BJ (cell line): ENCODE results near the gene TPD52L1. TPM values are rescaled to one million over a fixed set of nuclear protein-coding genes. Genes with fewer than 3 reads are reported as not detected.

Experiments
- CTCF ChIA-PET: fragments of 350-600 bp; formaldehyde crosslinking; extraction: SDS; loops from one replicate; lab custom pipeline; 2021; ENCODE audit warnings: antibody characterized with exemption, inconsistent platforms; lab: Yijun Ruan, JAX
- POLR2A ChIA-PET: fragments of 300-600 bp; sonication (Branson Sonifier 250); formaldehyde crosslinking; extraction: SDS; loops from one replicate; lab custom pipeline; 2021; ENCODE audit warnings: antibody characterized with exemption; lab: Charles Lee
- DNase-seq: peaks from one replicate; pipeline ENCODE4 v3.0.0-alpha.2; 2011; ENCODE audit warnings: low read depth
- H3K27me3 ChIP-seq: 2 replicates; pipeline ENCODE4 v1.6.0; 2011; ENCODE audit warnings: low read length; ENCODE audit not compliant: control insufficient read depth, insufficient read depth
- H3K36me3 ChIP-seq: 2 replicates; pipeline ENCODE4 v1.5.1; 2011; ENCODE audit warnings: low read length; ENCODE audit not compliant: control insufficient read depth, insufficient read depth
- H3K4me3 ChIP-seq: 2 replicates; pipeline ENCODE4 v1.5.1; 2011; ENCODE audit warnings: low read depth, mild to moderate bottlenecking, control low read depth, low read length
- polyA plus RNA-seq: library from polyadenylated mRNA; depleted of rRNA; stranded (reverse); fragments of >200 nt; gene quantifications from 2 replicates; pipeline ENCODE4 v1.2.3, GENCODE V29; 2011
- TF ChIP-seq, protein P1 (sequence below): IDR thresholded peaks from 2 replicates; pipeline ENCODE4 v1.5.1; 2011; ENCODE audit warnings: low read depth, mild to moderate bottlenecking, control low read depth, inconsistent platforms, low read length, moderate library complexity; ENCODE audit not compliant: insufficient read depth

The TPD52L1 gene
- polyA plus RNA-seq, 1 experiment, result 163 TPM

DNA sequence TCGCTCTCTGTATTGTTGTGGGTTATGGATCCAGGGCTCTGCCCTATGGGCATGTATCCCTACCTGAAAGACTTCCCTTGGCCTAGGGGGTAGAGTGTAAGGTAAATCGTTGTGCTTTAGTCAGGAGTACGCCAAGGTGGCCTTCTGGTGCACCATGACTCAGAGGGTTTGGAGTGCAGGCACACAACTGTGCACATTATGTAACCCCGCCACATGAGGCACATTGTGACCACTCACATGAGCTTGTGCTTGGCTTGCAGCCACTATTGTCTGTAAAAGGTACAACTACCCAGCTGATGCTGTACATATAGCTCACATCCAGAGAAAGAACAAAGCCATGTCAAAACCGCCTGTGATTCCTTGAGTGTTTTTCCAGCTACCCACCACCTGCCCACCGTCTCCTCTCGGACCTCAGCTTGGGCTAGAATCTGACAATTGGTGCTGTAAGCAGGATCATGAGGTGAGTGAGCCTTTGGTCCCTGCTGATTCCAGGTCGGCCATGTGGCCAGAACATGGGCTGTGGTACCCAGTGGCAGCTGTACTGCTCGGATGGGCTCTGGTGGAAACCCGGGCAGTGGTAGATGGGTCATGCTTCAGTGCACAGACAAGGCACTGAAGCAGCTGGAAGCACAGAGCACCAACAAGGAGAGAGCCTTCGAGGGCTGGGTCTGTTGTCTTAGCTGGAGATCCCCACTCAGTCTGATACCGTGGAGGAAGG lies 114.4 kb downstream of the TPD52L1 start:
- ChIA-PET CTCF (interaction anchor here (1.4 kb wide), 1 partner anchor 11 kb away, joined by 6 read pairs; no protein-coding TSS in a partner anchor), POLR2A (no interaction called here)
- TF ChIP-seq, protein P1, sequence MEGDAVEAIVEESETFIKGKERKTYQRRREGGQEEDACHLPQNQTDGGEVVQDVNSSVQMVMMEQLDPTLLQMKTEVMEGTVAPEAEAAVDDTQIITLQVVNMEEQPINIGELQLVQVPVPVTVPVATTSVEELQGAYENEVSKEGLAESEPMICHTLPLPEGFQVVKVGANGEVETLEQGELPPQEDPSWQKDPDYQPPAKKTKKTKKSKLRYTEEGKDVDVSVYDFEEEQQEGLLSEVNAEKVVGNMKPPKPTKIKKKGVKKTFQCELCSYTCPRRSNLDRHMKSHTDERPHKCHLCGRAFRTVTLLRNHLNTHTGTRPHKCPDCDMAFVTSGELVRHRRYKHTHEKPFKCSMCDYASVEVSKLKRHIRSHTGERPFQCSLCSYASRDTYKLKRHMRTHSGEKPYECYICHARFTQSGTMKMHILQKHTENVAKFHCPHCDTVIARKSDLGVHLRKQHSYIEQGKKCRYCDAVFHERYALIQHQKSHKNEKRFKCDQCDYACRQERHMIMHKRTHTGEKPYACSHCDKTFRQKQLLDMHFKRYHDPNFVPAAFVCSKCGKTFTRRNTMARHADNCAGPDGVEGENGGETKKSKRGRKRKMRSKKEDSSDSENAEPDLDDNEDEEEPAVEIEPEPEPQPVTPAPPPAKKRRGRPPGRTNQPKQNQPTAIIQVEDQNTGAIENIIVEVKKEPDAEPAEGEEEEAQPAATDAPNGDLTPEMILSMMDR, result no peak

DNA sequence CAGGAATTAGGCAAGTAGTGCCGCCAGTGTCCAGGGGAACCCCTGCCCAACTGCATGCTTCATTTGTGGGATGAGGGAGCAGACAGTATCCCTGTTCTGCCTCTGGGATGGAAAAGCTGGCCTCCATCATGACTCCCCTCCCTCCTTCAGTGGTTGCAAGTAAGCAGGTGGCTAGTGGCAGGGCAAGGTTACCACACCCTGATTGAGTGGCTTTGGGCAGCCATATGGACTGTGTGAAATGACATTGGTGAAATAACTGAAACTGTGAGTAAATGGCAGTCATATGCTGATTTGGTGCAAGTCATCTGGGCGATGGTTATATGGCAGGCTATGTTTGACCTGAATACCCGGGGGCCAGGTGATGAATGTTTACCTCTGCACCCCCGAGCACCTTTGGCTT lies 115.2 kb downstream of the TPD52L1 start:
- H3K36me3 ChIP-seq, result no peaks in the 10 kb centered on the region
- DNase-seq, result no peak
- H3K4me3 ChIP-seq, result no peak overlapping the region
- ChIA-PET POLR2A (no interaction called here), CTCF (interaction anchor here (1.4 kb wide), 1 partner anchor 10 kb away, joined by 6 read pairs; no protein-coding TSS in a partner anchor)
- no peaks in the 10 kb centered on the region for H3K27me3 ChIP-seq
- TF ChIP-seq, protein P1, result no peak

More for the DNA sequence above, 114.4 kb downstream of the TPD52L1 start:
- Histone ChIP-seq H3K4me3 (no peak overlapping the region), H3K36me3 (no peaks in the 10 kb centered on the region), H3K27me3 (no peaks in the 10 kb centered on the region)
- no peak for DNase-seq

DNA sequence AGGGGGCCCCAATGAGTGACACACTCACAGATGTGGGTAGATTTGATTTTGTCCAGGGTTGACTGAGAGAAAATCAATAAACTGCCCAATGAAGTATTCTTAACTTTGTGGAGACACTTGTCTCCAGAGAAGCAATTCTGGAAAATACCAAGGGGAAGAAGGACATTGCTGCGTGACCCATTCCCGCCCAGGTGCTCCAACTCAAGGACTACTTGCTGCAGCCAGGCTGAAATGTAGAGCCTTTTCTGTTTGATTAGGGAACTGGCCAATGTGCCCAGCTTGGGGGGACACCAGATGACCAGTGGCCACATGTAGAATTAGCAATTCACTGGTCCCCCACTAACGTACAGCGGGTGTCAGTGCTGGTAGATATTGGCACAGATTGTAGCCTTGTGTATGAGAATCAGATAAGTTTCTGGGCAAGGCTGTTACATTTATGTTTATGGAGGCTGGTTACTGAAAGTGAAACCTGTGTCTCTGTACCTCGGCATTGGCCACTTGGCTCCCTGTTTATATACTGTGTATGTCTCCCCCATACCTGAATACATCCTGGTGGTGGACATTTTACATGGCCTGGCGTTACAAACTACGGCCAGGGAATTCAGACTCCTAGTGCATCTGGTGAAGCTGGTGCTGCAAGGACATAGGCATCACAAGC lies 115.9 kb downstream of the TPD52L1 start:
- TF ChIP-seq, protein P1, result no peak
- POLR2A ChIA-PET, result no interaction called here
- Histone ChIP-seq H3K4me3 (no peak overlapping the region), H3K27me3 (no peaks in the 10 kb centered on the region), H3K36me3 (no peaks in the 10 kb centered on the region)
- CTCF ChIA-PET, result interaction anchor here (1.4 to 1.6 kb wide), 2 partner anchors 9 to 116 kb away, joined by 4 to 6 read pairs; partner anchors contain the start of gene TPD52L1
- DNase-seq, result no peak

DNA sequence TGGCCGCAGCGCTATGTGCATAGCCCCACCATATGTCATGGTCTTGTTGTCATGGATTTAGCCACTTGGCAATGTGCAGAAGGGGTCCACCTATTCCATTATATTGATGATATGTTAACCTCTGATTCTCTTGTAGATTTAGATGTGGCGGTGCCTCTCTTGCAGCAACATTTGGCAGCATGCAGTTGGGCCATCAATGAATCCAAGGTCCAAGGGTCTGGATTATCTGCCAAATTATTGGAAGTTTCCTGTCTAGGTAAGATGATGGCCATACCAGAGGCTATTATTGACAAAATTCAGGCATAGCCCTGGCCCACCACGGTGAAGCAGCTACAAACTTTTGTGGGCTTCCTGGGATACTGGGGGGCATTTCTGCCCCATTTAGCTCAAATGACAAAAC lies 116.8 kb downstream of the TPD52L1 start:
- Histone ChIP-seq H3K27me3 (no peaks in the 10 kb centered on the region), H3K4me3 (no peak overlapping the region), H3K36me3 (no peaks in the 10 kb centered on the region)
- DNase-seq, result no peak
- TF ChIP-seq, protein P1, result no peak
- POLR2A ChIA-PET, result no interaction called here
- CTCF ChIA-PET, result interaction anchor here (1.6 kb wide), 1 partner anchor 117 kb away, joined by 4 read pairs; the partner anchor contains the start of gene TPD52L1

DNA sequence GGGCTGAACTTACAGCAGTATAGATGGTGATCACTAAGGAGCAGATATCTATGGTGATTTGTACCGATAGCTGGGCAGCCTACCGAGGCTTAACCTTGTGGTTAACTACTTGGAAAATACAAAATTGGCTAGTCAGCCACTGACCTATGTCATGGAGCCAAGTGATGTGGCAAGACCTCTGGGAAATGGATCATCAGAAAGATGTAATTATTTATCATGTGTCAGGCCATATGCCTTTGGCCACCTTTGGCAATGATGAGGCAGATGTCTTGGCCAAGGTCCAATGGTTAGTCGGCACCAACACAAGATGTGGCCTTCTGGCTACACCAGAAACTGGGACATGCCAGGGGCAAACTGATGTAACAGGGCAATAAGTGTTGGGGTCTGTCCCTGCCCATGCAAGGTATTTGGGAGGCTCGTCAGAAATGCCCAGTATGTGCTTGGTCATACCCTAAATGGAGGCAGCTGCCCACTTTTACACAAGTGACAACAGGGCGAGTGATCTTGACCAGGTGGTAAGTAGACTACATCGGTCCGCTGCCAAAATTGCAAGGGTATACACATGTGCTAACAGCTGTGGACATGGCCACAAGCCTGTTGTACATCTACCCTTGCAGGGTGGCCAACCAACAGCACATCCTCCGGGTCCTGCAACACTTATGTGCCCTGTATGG lies 118.0 kb downstream of the TPD52L1 start:
- no peak for DNase-seq
- POLR2A ChIA-PET, result no interaction called here
- CTCF ChIA-PET, result interaction anchor here (0.8 kb wide), 1 partner anchor 77 kb away, joined by 3 read pairs; no protein-coding TSS in a partner anchor
- TF ChIP-seq, protein P1, result no peak
- Histone ChIP-seq H3K27me3 (no peaks in the 10 kb centered on the region), H3K4me3 (no peak overlapping the region), H3K36me3 (no peaks in the 10 kb centered on the region; the same call in 1 of the 2 replicates)
